Measurements from ENCODE around the gene PSTPIP2.
A peak's percentile ranks its signal among the peaks of the same experiment; 100 is the strongest.

PSTPIP2 gene

DNA sequence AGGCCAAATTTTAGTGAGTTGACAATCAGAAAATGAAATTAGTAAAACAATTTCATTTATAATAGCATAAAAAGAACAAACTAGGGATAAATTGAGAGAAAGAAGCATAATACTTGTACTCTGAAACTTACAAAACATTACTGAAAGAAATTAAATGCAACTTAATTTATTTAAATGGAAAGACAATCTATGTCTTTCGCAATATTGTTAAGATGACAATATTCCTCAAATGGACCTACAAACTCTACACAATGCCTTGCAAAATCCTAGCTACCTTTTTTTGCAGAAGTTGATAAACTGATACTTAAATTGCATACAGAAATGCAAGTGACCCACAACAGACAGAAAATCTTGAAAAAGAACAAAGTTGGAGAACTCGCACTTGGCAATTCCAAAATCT is 114.0 kb downstream of the PSTPIP2 start:
- Mint-ChIP-seq H3K9me3 (no peaks in the 10 kb centered on the region), H3K4me1 (no peaks in the 10 kb centered on the region), H3K4me3 (no peak overlapping the region), H3K27me3 (ENCODE audit: low read depth, poor library complexity) (no peaks in the 10 kb centered on the region), H3K36me3 (ENCODE audit: low read depth) (peaks cover 24% of the 10 kb centered on the region), H3K27ac (no peak overlapping the region)
- TF ChIP-seq, protein P1, sequence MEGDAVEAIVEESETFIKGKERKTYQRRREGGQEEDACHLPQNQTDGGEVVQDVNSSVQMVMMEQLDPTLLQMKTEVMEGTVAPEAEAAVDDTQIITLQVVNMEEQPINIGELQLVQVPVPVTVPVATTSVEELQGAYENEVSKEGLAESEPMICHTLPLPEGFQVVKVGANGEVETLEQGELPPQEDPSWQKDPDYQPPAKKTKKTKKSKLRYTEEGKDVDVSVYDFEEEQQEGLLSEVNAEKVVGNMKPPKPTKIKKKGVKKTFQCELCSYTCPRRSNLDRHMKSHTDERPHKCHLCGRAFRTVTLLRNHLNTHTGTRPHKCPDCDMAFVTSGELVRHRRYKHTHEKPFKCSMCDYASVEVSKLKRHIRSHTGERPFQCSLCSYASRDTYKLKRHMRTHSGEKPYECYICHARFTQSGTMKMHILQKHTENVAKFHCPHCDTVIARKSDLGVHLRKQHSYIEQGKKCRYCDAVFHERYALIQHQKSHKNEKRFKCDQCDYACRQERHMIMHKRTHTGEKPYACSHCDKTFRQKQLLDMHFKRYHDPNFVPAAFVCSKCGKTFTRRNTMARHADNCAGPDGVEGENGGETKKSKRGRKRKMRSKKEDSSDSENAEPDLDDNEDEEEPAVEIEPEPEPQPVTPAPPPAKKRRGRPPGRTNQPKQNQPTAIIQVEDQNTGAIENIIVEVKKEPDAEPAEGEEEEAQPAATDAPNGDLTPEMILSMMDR (IDR thresholded peaks at IDR 0.05), result no peak
- no peak for DNase-seq

DNA sequence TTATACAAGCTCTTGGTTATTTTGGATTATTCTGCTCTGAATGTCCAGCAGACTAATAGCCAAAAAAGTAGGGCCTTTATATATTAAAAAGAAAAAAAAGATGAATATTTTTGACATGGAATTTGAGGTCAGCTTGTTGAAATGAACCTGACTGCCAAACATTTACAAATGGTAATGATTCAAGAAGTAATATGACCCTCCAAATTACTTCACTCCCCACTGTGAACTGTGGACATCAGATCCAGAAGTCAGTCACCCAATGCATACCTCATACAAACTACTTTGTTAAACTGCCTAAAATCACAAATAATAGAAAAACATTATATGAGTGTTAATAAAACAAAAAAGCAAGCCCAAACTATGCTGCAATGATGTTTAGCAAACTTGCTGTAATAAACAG is 115.0 kb downstream of the PSTPIP2 start:
- Mint-ChIP-seq H3K27me3 (ENCODE audit: low read depth, poor library complexity) (no peaks in the 10 kb centered on the region), H3K4me1 (no peaks in the 10 kb centered on the region), H3K4me3 (no peak overlapping the region), H3K36me3 (ENCODE audit: low read depth) (peaks cover 32% of the 10 kb centered on the region), H3K27ac (no peak overlapping the region), H3K9me3 (no peaks in the 10 kb centered on the region)
- DNase-seq, result no peak
- TF ChIP-seq, protein P1 (IDR thresholded peaks at IDR 0.05), result no peak

- Mint-ChIP-seq H3K27ac (no peak overlapping the region), H3K27me3 (ENCODE audit: low read depth, poor library complexity) (no peaks in the 10 kb centered on the region), H3K9me3 (no peaks in the 10 kb centered on the region), H3K4me1 (no peaks in the 10 kb centered on the region), H3K4me3 (no peak overlapping the region), H3K36me3 (ENCODE audit: low read depth) (peaks cover 53% of the 10 kb centered on the region)
- TF ChIP-seq, protein P1 (IDR thresholded peaks at IDR 0.05), result no peak
- no peak for DNase-seq
Observed at GRCh38 chr18:45954070-45954934, 117.8 kb downstream of the PSTPIP2 start.

DNA sequence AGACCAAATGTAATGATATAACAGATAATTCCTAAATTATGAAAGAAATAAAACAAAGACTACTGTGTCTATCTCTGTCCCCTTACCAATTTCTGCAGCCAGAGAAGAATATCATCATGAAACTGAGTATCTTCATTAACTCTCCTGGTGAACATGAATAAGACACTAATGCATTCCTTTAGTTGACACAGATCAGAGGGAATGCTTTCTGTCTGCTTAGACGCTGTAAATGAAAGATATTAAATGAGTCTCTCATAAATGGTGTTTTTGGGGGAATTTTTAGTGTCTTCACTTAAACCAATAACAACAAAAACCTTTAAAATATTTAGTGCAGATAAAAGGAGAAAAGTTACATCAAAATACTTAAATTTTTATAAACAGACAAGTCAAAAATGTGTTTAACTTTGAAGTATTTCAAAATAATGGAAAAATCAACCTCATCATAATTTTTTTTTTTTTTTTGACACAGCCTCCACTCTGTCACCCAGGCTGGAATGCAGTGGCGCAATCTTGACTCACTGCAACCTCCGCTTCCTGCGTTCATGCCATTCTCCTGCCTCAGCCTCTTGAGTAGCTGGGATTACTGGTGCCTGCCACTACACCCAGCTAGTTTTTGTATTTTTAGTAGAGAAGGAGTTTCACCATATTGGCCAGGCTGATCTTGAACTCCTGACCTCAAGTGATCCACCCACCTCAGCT is 120.9 kb downstream of the PSTPIP2 start:
- Mint-ChIP-seq H3K4me1 (no peaks in the 10 kb centered on the region), H3K9me3 (no peaks in the 10 kb centered on the region), H3K27me3 (ENCODE audit: low read depth, poor library complexity) (no peaks in the 10 kb centered on the region), H3K4me3 (no peak overlapping the region), H3K36me3 (ENCODE audit: low read depth) (peaks cover 79% of the 10 kb centered on the region), H3K27ac (no peak overlapping the region)
- TF ChIP-seq, protein P1 (IDR thresholded peaks at IDR 0.05), result no peak
- DNase-seq, result no peak

DNA sequence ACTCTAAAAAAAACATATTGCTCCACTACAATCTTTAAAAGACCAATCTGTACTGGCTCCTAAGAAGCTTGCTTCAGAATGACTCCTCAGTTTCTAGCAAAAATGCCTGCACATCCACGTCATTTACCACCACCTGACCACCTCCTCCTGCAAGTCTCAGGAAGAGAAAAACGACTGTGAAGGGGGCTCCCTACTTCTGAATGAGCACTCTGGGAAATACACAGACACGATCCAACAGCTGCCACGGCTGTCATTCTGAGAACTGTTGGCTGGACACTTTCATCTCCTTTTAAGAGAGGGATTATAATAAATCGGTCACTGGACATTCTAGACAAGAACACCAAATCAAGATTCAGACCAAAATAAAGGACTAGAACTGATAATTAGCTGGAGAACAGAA is 126.4 kb downstream of the PSTPIP2 start:
- Mint-ChIP-seq H3K27me3 (ENCODE audit: low read depth, poor library complexity) (no peaks in the 10 kb centered on the region), H3K4me3 (no peak overlapping the region), H3K36me3 (ENCODE audit: low read depth) (peaks cover 81% of the 10 kb centered on the region), H3K9me3 (no peaks in the 10 kb centered on the region), H3K27ac (peak overlapping the region; percentile 4), H3K4me1 (no peaks in the 10 kb centered on the region)
- TF ChIP-seq, protein P1 (IDR thresholded peaks at IDR 0.05), result no peak
- DNase-seq, result no peak
